ENCODE results near the gene FGD6. TPM values are rescaled to one million over a fixed set of nuclear protein-coding genes. Genes with fewer than 3 reads are reported as not detected.
A peak's percentile ranks its signal among the peaks of the same experiment; 100 is the strongest.

FGD6 gene
- total RNA-seq, 2 donors from 2014 or later = 15.8 to 19.1 TPM

GRCh38 chr12:95118788-95119179, 98.5 kb downstream of the FGD6 start:
- Histone ChIP-seq H3K27me3 (no peaks in the 10 kb centered on the region), H3K4me3 (no peak overlapping the region), H3K27ac (peak overlapping the region in 3 of 4 donors; percentile 24 to 64 (median 37)), H3K4me1 (peaks cover 20% of the 10 kb centered on the region), H3K9me3 (no peaks in the 10 kb centered on the region), H3K36me3 (replicated peaks in 1 of 2; ENCODE audit: insufficient read depth in 1 of 2, low read depth in 2 of 2) (no peaks in the 10 kb centered on the region)
- ATAC-seq = no peak
- WGBS, 2 donors = 87 to 92% methylated on average over 3 of the region's 3 CpGs
- no peak for DNase-seq
- TF ChIP-seq POLR2A (IDR thresholded peaks at IDR 0.05) = no peak
- TF ChIP-seq CTCF (IDR thresholded peaks at IDR 0.05) = no peak
- intact Hi-C loops (cut with DNase I) = loop anchor here (5.0 to 10.0 kb wide), 2 partner anchors 224 to 416 kb away; no protein-coding TSS in a partner anchor

- WGBS, 2 donors = 37 to 45% methylated on average over 4 of the region's 4 CpGs
- peak; percentile 60 for ATAC-seq
- peaks cover 20% of the 10 kb centered on the region for H3K4me1 ChIP-seq
- no peaks in the 10 kb centered on the region for H3K9me3 ChIP-seq
- intact Hi-C loops (cut with DNase I) = loop anchor here (5.0 to 10.0 kb wide), 2 partner anchors 224 to 417 kb away; no protein-coding TSS in a partner anchor
- H3K36me3 ChIP-seq (replicated peaks in 1 of 2; ENCODE audit: insufficient read depth in 1 of 2, low read depth in 2 of 2) = no peaks in the 10 kb centered on the region
- TF ChIP-seq CTCF (IDR thresholded peaks at IDR 0.05) (no peak), POLR2A (IDR thresholded peaks at IDR 0.05) (no peak)
- DNase-seq = peak in 1 of 4 donors; percentile 22
- H3K27me3 ChIP-seq = no peaks in the 10 kb centered on the region
- peak overlapping the region in 3 of 4 donors; percentile 37 to 64 (median 40) for H3K27ac ChIP-seq
- no peak overlapping the region for H3K4me3 ChIP-seq
These were observed 99.0 kb downstream of the FGD6 start for GRCh38 chr12:95118138-95118787.

GRCh38 chr12:95117178-95117599, 100.1 kb downstream of the FGD6 start:
- 22 to 31% methylated on average over 2 of the region's 2 CpGs for WGBS, 2 donors
- Histone ChIP-seq H3K9me3 (no peaks in the 10 kb centered on the region), H3K27ac (peak overlapping the region in 3 of 4 donors; percentile 22 to 64 (median 40)), H3K4me3 (no peak overlapping the region), H3K27me3 (no peaks in the 10 kb centered on the region), H3K36me3 (replicated peaks in 1 of 2; ENCODE audit: insufficient read depth in 1 of 2, low read depth in 2 of 2) (peaks cover 0 to 2% of the 10 kb centered on the region in 2 donors), H3K4me1 (peaks cover 20% of the 10 kb centered on the region)
- intact Hi-C loops (cut with DNase I) = loop anchor here (5.0 to 10.0 kb wide), 2 partner anchors 225 to 418 kb away; no protein-coding TSS in a partner anchor
- DNase-seq (peak; percentile 72 to 86 (median 82)), ATAC-seq (peak; percentile 83)
- TF ChIP-seq CTCF (IDR thresholded peaks at IDR 0.05) = peak; percentile 43 to 89 (median 80)
- TF ChIP-seq POLR2A (IDR thresholded peaks at IDR 0.05) = no peak

GRCh38 chr12:95116773-95117172, 100.5 kb downstream of the FGD6 start:
- peak overlapping the region in 2 of 4 donors; percentile 40 to 64 for H3K27ac ChIP-seq

More at GRCh38 chr12:95116773-95117172, 100.5 kb downstream of the FGD6 start:
- Histone ChIP-seq H3K36me3 (replicated peaks in 1 of 2; ENCODE audit: insufficient read depth in 1 of 2, low read depth in 2 of 2) (peaks cover 0 to 2% of the 10 kb centered on the region in 2 donors), H3K4me3 (no peak overlapping the region), H3K27me3 (no peaks in the 10 kb centered on the region), H3K9me3 (no peaks in the 10 kb centered on the region), H3K4me1 (peaks cover 20% of the 10 kb centered on the region)
- DNase-seq = no peak
- TF ChIP-seq CTCF (IDR thresholded peaks at IDR 0.05) (no peak), POLR2A (IDR thresholded peaks at IDR 0.05) (no peak)
- ATAC-seq = peak; percentile 63
- intact Hi-C loops (cut with DNase I) = loop anchor here (5.0 to 10.0 kb wide), 2 partner anchors 226 to 418 kb away; no protein-coding TSS in a partner anchor
- 43% methylated on average over 3 of the region's 3 CpGs for WGBS, 2 donors

Measured in body of pancreas (tissue), 4 donors.